PC-9 (cell line): Measurements from ENCODE around the gene IBA57.

Experiments
- EZH2 ChIP-seq: fragments of 200-600 bp; sonication (generic); IDR thresholded peaks from 2 replicates; pipeline ENCODE4 v1.8.0; 2017; ENCODE audit warnings: antibody characterized with exemption, low read depth
- TF ChIP-seq, protein P1 (sequence below): fragments of 200-600 bp; sonication (generic); conservative IDR thresholded peaks from 2 replicates; pipeline ENCODE4 v1.6.1; 2017; ENCODE audit warnings: mixed run types, antibody characterized with exemption, mild to moderate bottlenecking, moderate library complexity

DNA sequence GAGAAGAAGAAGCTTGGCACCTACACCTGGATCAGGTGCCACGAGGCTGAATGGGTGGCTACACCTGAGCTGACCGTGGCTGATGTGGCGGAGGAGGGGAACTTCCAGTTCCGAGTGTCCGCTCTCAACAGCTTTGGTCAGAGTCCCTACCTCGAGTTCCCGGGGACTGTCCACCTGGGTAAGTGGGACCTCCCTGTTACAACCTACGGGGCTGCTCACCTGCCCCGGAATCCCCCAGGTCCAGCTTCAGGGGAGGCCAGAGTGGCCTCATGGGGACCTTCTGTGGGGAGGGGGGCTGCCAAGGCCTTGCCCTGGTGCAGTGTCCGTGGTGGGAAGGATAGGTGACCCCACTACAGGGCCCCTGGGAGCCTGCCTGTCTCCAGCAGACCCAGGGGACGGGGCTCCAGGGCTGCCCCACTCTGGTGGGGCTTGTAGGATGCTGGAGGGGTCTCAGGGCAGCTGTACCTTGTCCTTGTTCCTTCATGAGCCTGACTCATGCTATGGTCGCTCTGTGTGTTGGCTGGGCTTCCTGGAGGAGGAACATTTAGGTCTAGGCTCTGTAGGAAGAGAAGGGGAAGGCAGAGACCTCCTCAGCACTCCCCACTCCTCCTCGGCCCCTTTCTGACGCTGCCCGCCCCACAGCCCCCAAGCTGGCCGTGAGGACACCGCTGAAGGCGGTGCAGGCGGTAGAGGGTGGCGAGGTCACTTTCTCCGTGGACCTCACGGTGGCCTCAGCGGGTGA is 49.5 kb downstream of the IBA57 start:
- TF ChIP-seq, protein P1, sequence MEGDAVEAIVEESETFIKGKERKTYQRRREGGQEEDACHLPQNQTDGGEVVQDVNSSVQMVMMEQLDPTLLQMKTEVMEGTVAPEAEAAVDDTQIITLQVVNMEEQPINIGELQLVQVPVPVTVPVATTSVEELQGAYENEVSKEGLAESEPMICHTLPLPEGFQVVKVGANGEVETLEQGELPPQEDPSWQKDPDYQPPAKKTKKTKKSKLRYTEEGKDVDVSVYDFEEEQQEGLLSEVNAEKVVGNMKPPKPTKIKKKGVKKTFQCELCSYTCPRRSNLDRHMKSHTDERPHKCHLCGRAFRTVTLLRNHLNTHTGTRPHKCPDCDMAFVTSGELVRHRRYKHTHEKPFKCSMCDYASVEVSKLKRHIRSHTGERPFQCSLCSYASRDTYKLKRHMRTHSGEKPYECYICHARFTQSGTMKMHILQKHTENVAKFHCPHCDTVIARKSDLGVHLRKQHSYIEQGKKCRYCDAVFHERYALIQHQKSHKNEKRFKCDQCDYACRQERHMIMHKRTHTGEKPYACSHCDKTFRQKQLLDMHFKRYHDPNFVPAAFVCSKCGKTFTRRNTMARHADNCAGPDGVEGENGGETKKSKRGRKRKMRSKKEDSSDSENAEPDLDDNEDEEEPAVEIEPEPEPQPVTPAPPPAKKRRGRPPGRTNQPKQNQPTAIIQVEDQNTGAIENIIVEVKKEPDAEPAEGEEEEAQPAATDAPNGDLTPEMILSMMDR, result no peak
- no peak for TF ChIP-seq EZH2
